Cardiac fibroblast (primary cell): ENCODE data around the gene SMIM8.
A peak's percentile ranks its signal among the peaks of the same experiment; 100 is the strongest.

Source experiments
- DNase-seq, 2 donors: peaks; one replicate each; pipeline versions ENCODE4 v3.0.0 to v3.0.0-alpha.2; 2010; ENCODE audit warnings: low read depth in 2 of 2
- H3K4me3 ChIP-seq, 2 donors: replicated peaks in 1 of 2; 1 replicate in 1 of 2; 2 replicates in 1 of 2; pipeline ENCODE4 v1.5.1; 2011; ENCODE audit warnings: low read depth in 2 of 2, low read length in 2 of 2, mild to moderate bottlenecking in 2 of 2, moderate library complexity in 1 of 2
- CTCF ChIP-seq: IDR thresholded peaks from one replicate; pipeline ENCODE4 v1.5.1; 2011; ENCODE audit warnings: low read depth, mild to moderate bottlenecking, low read length, inconsistent platforms

The SMIM8 gene

GRCh38 chr6:87322304-87323212, at the start of gene SMIM8:
SMIM8 (plus strand) TSS chr6:87322588; CDS start chr6:87337032, 14,444 bp downstream.
- peak; percentile 70 to 80 for DNase-seq
- TF ChIP-seq CTCF: peak; percentile 68
- peak within 1 kb of the TSS; percentile 96 to 97 for H3K4me3 ChIP-seq

DNA sequence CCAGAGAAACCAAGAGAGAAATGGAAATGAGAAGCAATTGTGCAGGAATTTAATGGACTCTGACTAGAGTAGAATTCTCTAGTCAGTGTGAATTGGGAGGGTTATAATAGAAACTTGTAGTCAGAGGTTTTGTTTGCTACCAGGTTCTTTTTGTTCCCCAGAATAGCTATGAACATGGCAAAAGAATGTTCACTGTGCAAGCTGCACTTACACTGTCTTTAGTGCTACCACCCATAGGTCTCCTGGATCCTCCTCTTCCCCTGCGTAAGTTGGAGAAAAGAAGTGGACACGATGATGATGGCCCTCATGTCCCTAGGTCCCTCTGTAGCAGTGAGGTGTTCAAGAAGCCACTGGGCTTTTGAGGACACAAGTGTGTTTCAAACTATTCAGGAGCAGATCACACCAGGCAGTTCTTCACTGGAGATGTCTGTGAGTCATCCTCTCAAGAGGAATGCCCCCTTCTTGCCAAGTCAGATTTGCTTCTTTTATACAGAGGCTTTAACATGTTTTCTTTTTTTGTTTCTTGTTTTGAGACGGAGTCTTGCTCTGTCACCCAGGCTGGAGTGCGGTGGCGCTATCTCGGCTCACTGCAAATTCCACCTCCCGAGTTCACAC, 47.6 kb upstream of the SMIM8 start:
- peak; percentile 73 to 75 for DNase-seq
- H3K4me3 ChIP-seq: no peak overlapping the region
- no peak for TF ChIP-seq CTCF

DNA sequence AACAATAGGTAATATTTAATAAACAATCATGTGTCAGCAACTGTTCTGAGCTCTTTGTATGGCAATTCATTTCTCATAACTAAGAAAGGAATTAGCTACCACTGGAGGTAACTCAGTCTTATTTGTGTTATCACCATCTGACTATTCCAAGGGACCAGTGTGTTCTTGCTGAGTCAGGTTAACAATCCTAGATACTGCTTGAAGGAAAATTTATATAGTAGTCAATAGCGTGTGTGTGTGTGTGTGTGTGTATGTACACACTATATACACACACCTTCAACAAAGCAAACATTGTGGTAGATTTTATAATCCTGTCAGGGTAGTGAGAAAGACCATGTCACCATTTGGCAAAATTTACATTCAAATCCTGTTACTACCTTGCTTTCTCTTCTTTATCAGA, 45.8 kb upstream of the SMIM8 start:
- DNase-seq: no peak
- no peak for TF ChIP-seq CTCF
- no peak overlapping the region for H3K4me3 ChIP-seq

GRCh38 chr6:87277123-87277522, 45.3 kb upstream of the SMIM8 start:
- peak; percentile 24 to 32 for DNase-seq
- no peak overlapping the region for H3K4me3 ChIP-seq
- TF ChIP-seq CTCF: no peak

DNA sequence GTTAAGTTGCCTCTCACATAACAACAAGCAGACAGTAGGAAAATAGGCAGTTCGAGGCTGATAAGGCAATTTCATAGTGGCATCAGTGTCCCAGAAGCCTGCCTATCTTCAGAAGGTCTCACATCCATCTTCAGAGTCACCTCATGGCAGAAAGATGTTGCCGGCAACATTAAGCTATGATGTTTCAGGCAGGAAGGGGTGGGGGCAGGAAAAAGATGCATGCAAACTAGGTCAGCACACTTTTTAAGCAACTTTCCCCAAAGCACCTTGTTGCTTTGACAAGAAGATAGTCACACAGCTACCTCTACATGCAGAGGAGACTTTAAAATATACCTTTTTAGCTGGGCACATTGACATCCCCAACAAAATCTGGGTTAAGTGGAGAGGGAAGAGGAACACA, 43.2 kb upstream of the SMIM8 start:
- DNase-seq: no peak
- TF ChIP-seq CTCF: no peak
- H3K4me3 ChIP-seq: no peak overlapping the region

DNA sequence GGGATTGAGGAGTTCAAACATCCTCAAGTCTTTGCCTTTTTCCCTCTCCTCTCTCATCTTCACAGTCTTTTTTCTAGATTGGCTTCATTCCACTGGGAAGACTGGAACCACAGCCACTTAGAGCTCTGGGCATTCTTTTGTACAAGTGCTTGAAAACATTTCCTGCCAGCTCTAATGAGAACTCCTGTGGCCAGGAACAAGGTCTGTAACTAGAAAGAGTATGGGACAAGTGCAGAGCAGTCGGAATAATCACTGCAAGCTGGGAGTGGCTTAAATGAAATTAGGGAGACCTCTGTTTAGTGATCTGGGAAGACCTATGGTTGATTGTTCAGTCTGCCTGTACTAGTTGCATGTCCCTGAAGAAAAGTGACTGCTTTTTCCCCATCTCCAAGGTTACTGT, 41.0 kb upstream of the SMIM8 start:
- DNase-seq: peak in 1 of 2 donors; percentile 7
- TF ChIP-seq CTCF: no peak
- no peak overlapping the region for H3K4me3 ChIP-seq
